Trophoblast cell (in vitro differentiated cells and primary cell): ENCODE data around the gene HMX1.

Source experiments
- DNase-seq, 2 donors: peaks; one replicate each; pipeline ENCODE4 v3.0.0-alpha.2; 2016
- H2AFZ ChIP-seq: 2 replicates; pipeline ENCODE4 v1.6.1; 2013; ENCODE audit warnings: low read length, moderate library complexity, mild to moderate bottlenecking; ENCODE audit not compliant: insufficient read depth, poor library complexity
- H2AK5ac ChIP-seq: 2 replicates; pipeline ENCODE4 v1.6.1; 2013; ENCODE audit warnings: mild to moderate bottlenecking, low read length
- H2BK120ac ChIP-seq: 2 replicates; pipeline ENCODE4 v1.6.1; 2013; ENCODE audit warnings: low read length, mild to moderate bottlenecking, moderate library complexity; ENCODE audit not compliant: insufficient read depth, poor library complexity
- H2BK12ac ChIP-seq: 2 replicates; pipeline ENCODE4 v1.6.1; 2013; ENCODE audit warnings: mild to moderate bottlenecking, low read length, moderate library complexity
- H2BK5ac ChIP-seq: 2 replicates; pipeline ENCODE4 v1.6.1; 2013; ENCODE audit warnings: low read length, low read depth, moderate library complexity, mild to moderate bottlenecking; ENCODE audit not compliant: poor library complexity
- H3K14ac ChIP-seq: 2 replicates; pipeline ENCODE4 v1.6.1; 2013; ENCODE audit warnings: mild to moderate bottlenecking, low read length
- H3K18ac ChIP-seq: 2 replicates; pipeline ENCODE4 v1.6.1; 2013; ENCODE audit warnings: mild to moderate bottlenecking, low read length
- H3K23ac ChIP-seq: 2 replicates; pipeline ENCODE4 v1.6.1; 2013; ENCODE audit warnings: low read length
- H3K27ac ChIP-seq: 2 replicates; pipeline ENCODE4 v1.5.1; 2013; ENCODE audit warnings: low read depth, mild to moderate bottlenecking, inconsistent platforms, low read length, moderate library complexity
- H3K27me3 ChIP-seq: 2 replicates; pipeline ENCODE4 v1.6.1; 2013; ENCODE audit warnings: inconsistent platforms, mild to moderate bottlenecking, low read length, moderate library complexity; ENCODE audit not compliant: insufficient read depth
- H3K36me3 ChIP-seq, 2 experiments: 1 replicate in 1 of 2; 2 replicates in 1 of 2; pipeline ENCODE4 v1.6.1; 2013; ENCODE audit warnings: low read length in 2 of 2, mild to moderate bottlenecking in 2 of 2, moderate library complexity in 1 of 2; ENCODE audit not compliant: insufficient read depth in 2 of 2, control insufficient read depth in 1 of 2
- H3K4ac ChIP-seq: 2 replicates; pipeline ENCODE4 v1.6.1; 2013; ENCODE audit warnings: low read depth, mild to moderate bottlenecking, low read length, moderate library complexity
- H3K4me1 ChIP-seq, 2 experiments: 1 replicate in 1 of 2; 2 replicates in 1 of 2; pipeline ENCODE4 v1.6.1; 2013; ENCODE audit warnings: low read length in 2 of 2, mild to moderate bottlenecking in 2 of 2, moderate library complexity in 1 of 2; ENCODE audit not compliant: insufficient read depth in 2 of 2, control insufficient read depth in 1 of 2
- H3K4me2 ChIP-seq: 2 replicates; pipeline ENCODE4 v1.6.1; 2013; ENCODE audit warnings: inconsistent platforms, mild to moderate bottlenecking, low read length, moderate library complexity
- H3K4me3 ChIP-seq: 2 replicates; pipeline ENCODE4 v1.5.1; 2013; ENCODE audit warnings: mild to moderate bottlenecking, low read depth, low read length, inconsistent platforms
- H3K79me1 ChIP-seq: one replicate; pipeline ENCODE4 v1.6.1; 2013; ENCODE audit warnings: low read length
- H3K79me2 ChIP-seq: 2 replicates; pipeline ENCODE4 v1.6.1; 2013; ENCODE audit warnings: low read length, mild to moderate bottlenecking; ENCODE audit not compliant: control insufficient read depth, insufficient read depth, poor library complexity
- H3K9ac ChIP-seq: 2 replicates; pipeline ENCODE4 v1.6.1; 2013; ENCODE audit warnings: mild to moderate bottlenecking, low read length
- H3K9me3 ChIP-seq: 2 replicates; pipeline ENCODE4 v1.6.1; 2013; ENCODE audit warnings: low read depth, mild to moderate bottlenecking, control low read depth, inconsistent platforms, low read length; ENCODE audit not compliant: insufficient read depth
- H4K12ac ChIP-seq: 2 replicates; pipeline ENCODE4 v1.6.1; 2013; ENCODE audit warnings: low read depth, mild to moderate bottlenecking, low read length, moderate library complexity
- H4K8ac ChIP-seq: 2 replicates; pipeline ENCODE4 v1.6.1; 2013; ENCODE audit warnings: low read depth, mild to moderate bottlenecking, low read length, moderate library complexity
- H4K91ac ChIP-seq: one replicate; pipeline ENCODE4 v1.6.1; 2013; ENCODE audit warnings: low read depth, mild to moderate bottlenecking, low read length, moderate library complexity
- WGBS: extraction: QIAGEN DNeasy Blood & Tissue Kit; methylation state at CpG from one replicate; pipeline ENCODE4 v1.1.7; 2013; ENCODE audit warnings: missing lambda C conversion rate; ENCODE audit not compliant: insufficient read length, insufficient coverage; ENCODE audit errors: extremely low coverage; 5-methylcytosine and 5-hydroxymethylcytosine counted together

The HMX1 gene

GRCh38 chr4:8874003-8874895 lies 2.6 kb upstream of the HMX1 start:
- Histone ChIP-seq H2BK120ac (no peak overlapping the region), H3K4me2 (no peak overlapping the region), H2BK5ac (no peak overlapping the region), H3K4me3 (no peak overlapping the region), H3K79me2 (no peaks in the 10 kb centered on the region), H3K4ac (no peak overlapping the region), H3K23ac (no peak overlapping the region), H3K9me3 (peaks cover 5% of the 10 kb centered on the region), H3K27me3 (peaks cover 89% of the 10 kb centered on the region), H2BK12ac (no peak overlapping the region), H3K4me1 (peaks cover 2 to 3% of the 10 kb centered on the region in 2 experiments), H3K36me3 (no peaks in the 10 kb centered on the region), H4K91ac (no peak overlapping the region), H2AK5ac (no peak overlapping the region), H3K27ac (no peak overlapping the region), H4K12ac (no peak overlapping the region), H4K8ac (no peak overlapping the region), H3K14ac (no peak overlapping the region), H3K79me1 (no peaks in the 10 kb centered on the region), H3K18ac (no peak overlapping the region), H3K9ac (no peak overlapping the region), H2AFZ (no peak overlapping the region)
- DNase-seq, result no peak
- no CpG with 5 or more reads among the region's 71 CpGs for WGBS

DNA sequence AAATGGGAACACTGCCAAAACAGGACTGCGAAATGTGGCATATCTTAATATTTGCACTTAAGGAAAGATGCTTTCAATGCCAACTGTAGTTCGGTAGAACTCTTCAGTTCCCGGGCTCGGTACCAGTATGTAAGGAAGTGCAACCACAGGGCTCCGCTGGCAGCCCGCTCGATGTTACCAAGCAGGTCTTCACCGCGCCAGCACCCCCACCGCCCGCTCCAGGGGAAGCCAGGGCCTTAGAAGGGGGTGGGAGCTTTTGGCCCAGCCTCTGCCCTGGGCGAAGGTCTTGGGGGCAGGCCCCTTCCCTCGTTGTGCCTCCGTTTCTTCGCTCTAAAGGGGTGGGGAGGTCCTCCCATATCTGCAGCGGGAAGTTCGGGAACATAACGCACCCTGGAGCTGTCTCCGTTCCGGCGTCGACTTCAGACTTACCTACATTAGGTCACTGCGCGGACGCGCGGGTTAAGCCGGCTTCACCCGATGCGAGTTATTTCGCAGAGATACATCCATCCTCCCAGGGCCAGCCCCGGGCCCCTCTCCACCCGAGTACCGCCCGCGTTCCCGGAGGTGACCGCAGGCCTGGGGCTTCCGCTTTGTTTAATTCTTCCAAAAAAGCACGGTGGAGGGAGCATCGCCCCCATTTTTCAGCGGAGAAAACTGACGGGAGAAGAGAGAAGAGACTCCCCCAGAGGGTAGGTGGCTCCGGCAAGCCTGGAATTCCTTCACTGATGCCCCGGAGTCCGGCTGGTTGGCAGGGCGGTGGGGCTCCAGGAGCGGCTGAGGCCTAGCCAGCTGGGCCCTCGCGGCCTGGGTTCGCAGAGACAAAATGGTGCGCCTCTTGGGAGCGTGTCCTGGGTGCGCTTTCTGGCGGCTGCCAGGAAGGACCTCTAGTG lies 1.0 kb upstream of the HMX1 start:
- no peak overlapping the region for H3K23ac ChIP-seq
- no CpG with 5 or more reads among the region's 55 CpGs for WGBS
- H3K36me3 ChIP-seq, result no peaks in the 10 kb centered on the region

GRCh38 chr4:8870647-8871416 lies 807 bp downstream of the HMX1 start:
- Histone ChIP-seq H3K14ac (no peak overlapping the region), H2BK5ac (no peak overlapping the region), H3K23ac (no peak overlapping the region), H3K27me3 (peaks cover 94% of the 10 kb centered on the region), H3K27ac (no peak overlapping the region), H2BK12ac (no peak overlapping the region), H4K91ac (no peak overlapping the region), H4K12ac (no peak overlapping the region), H3K79me2 (no peaks in the 10 kb centered on the region), H3K4me1 (peaks cover 6% of the 10 kb centered on the region in 2 experiments), H2BK120ac (no peak overlapping the region), H3K4ac (no peak overlapping the region), H4K8ac (no peak overlapping the region), H3K9me3 (peaks cover 1% of the 10 kb centered on the region), H3K79me1 (no peaks in the 10 kb centered on the region), H2AK5ac (no peak overlapping the region), H3K9ac (no peak overlapping the region), H3K4me3 (peak overlapping the region; percentile 59), H3K18ac (no peak overlapping the region), H2AFZ (no peak overlapping the region), H3K36me3 (no peaks in the 10 kb centered on the region), H3K4me2 (peak overlapping the region; percentile 71)
- no peak for DNase-seq
- WGBS, result 100% methylated on average over 1 of the region's 52 CpGs

More for the DNA sequence above, 1.0 kb upstream of the HMX1 start:
- H3K4ac ChIP-seq, result no peak overlapping the region
- no peak overlapping the region for H4K8ac ChIP-seq
- no peak overlapping the region for H2AK5ac ChIP-seq
- H2BK12ac ChIP-seq, result no peak overlapping the region
- H3K18ac ChIP-seq, result no peak overlapping the region
- no peak overlapping the region for H3K14ac ChIP-seq
- peak overlapping the region; percentile 56 for H3K4me2 ChIP-seq
- peaks cover 4% of the 10 kb centered on the region for H3K9me3 ChIP-seq
- no peak overlapping the region for H2BK5ac ChIP-seq
- H3K27ac ChIP-seq, result no peak overlapping the region
- no peak overlapping the region for H3K9ac ChIP-seq
- peaks cover 93% of the 10 kb centered on the region for H3K27me3 ChIP-seq
- no peak overlapping the region for H4K91ac ChIP-seq
- H3K4me1 ChIP-seq, result peaks cover 4 to 5% of the 10 kb centered on the region in 2 experiments
- H3K79me1 ChIP-seq, result no peaks in the 10 kb centered on the region
- DNase-seq, result no peak
- H2BK120ac ChIP-seq, result no peak overlapping the region
- no peak overlapping the region for H3K4me3 ChIP-seq
- H3K79me2 ChIP-seq, result no peaks in the 10 kb centered on the region
- no peak overlapping the region for H2AFZ ChIP-seq
- no peak overlapping the region for H4K12ac ChIP-seq
